Panc1 (cell line): ENCODE data around the gene EDEM3. TPM values are rescaled to one million over a fixed set of nuclear protein-coding genes. Genes with fewer than 3 reads are reported as not detected.

Experiments used
- ATAC-seq: fragments of 200-7000 bp; cut with Tn5 transposase; 2 replicates; pipeline ENCODE4 v1.9.1; 2020; ENCODE audit warnings: mild to moderate bottlenecking, moderate library complexity
- BruUV-seq: library from RNA; stranded (reverse); fragments of 400-500 nt; replicated peaks from 2 replicates; lab custom pipeline; 2021; lab: Mats Ljungman, UMichigan
- CTCF ChIA-PET: fragments of 300-600 bp; sonication (Branson Sonifier 250); formaldehyde crosslinking; loops from one replicate; lab custom pipeline; 2022; ENCODE audit warnings: antibody characterized with exemption; lab: Charles Lee
- POLR2A ChIA-PET: fragments of 300-600 bp; sonication (Branson Sonifier 250); formaldehyde crosslinking; loops from one replicate; lab custom pipeline; 2022; ENCODE audit warnings: antibody characterized with exemption; lab: Charles Lee
- DNase-seq: peaks from one replicate; pipeline ENCODE4 v3.0.0-alpha.2; 2010; ENCODE audit warnings: low read depth, low spot score
- H3K27ac ChIP-seq: 2 replicates; pipeline ENCODE4 v1.5.1; 2011; ENCODE audit warnings: mild to moderate bottlenecking, low read length, inconsistent platforms
- H3K27me3 ChIP-seq: fragments of 200-500 bp; sonication (Bioruptor generic); 2 replicates; pipeline ENCODE4 v1.6.0; 2014; ENCODE audit warnings: low read length, inconsistent platforms; ENCODE audit not compliant: control insufficient read depth, insufficient read depth
- H3K36me3 ChIP-seq: fragments of 200-500 bp; sonication (Bioruptor generic); 2 replicates; pipeline ENCODE4 v1.5.1; 2014; ENCODE audit warnings: inconsistent platforms, mild to moderate bottlenecking, low read length, moderate library complexity; ENCODE audit not compliant: control insufficient read depth, insufficient read depth
- H3K4me1 ChIP-seq: 2 replicates; pipeline ENCODE4 v1.5.1; 2011; ENCODE audit warnings: inconsistent platforms, mild to moderate bottlenecking, low read length, moderate library complexity; ENCODE audit not compliant: control insufficient read depth, insufficient read depth
- H3K4me3 ChIP-seq, 2 experiments: 2 replicates each; pipeline ENCODE4 v1.5.1; 2011 to 2012; ENCODE audit warnings: low read depth in 2 of 2, low read length in 2 of 2, mild to moderate bottlenecking in 2 of 2, inconsistent platforms in 1 of 2, moderate library complexity in 1 of 2
- H3K9me3 ChIP-seq: fragments of 200-500 bp; sonication (Bioruptor generic); 2 replicates; pipeline ENCODE4 v1.5.1; 2014; ENCODE audit warnings: low read depth, mild to moderate bottlenecking, inconsistent platforms, low read length, moderate library complexity; ENCODE audit not compliant: control insufficient read depth, insufficient read depth
- CTCF ChIP-seq: fragments of 450-650 bp; IDR thresholded peaks from 2 replicates; pipeline ENCODE4 v1.5.1; 2017; ENCODE audit warnings: mild to moderate bottlenecking
- POLR2AphosphoS5 ChIP-seq: IDR thresholded peaks from 2 replicates; pipeline ENCODE4 v1.6.1; 2012; ENCODE audit warnings: mild to moderate bottlenecking, low read depth, low read length, moderate library complexity
- REST ChIP-seq, 2 experiments: IDR thresholded peaks; 2 replicates each; pipeline ENCODE4 v1.6.1; 2011 to 2012; ENCODE audit warnings: low read depth in 2 of 2, control low read depth in 1 of 2, low read length in 1 of 2, mild to moderate bottlenecking in 1 of 2, moderate library complexity in 1 of 2; ENCODE audit not compliant: insufficient read depth in 1 of 2
- SIN3A ChIP-seq: IDR thresholded peaks from 2 replicates; pipeline ENCODE4 v1.6.1; 2012; ENCODE audit warnings: low read depth, mild to moderate bottlenecking, low read length, moderate library complexity, borderline replicate concordance; ENCODE audit not compliant: insufficient read depth
- TCF7L2 ChIP-seq: IDR thresholded peaks from 2 replicates; pipeline ENCODE4 v1.6.1; 2011; ENCODE audit warnings: mild to moderate bottlenecking, low read depth, low read length, inconsistent platforms
- in situ Hi-C: cut with HindIII; loops from 2 replicates; pipeline ENCODE4 v1.10.0; 2016; ENCODE audit warnings: low sequenced_read_pairs, low pct_unique_long_range_greater_than_20kb
- intact Hi-C: fragments of 100-400 bp; cut with micrococcal nuclease; formaldehyde crosslinking; loops from one replicate; pipeline ENCODE4 v1.10.0; 2022; ENCODE audit not compliant: unreplicated experiment
- total RNA-seq: library from RNA; stranded (reverse); gene quantifications from one replicate; pipeline ENCODE4 v1.2.1, GENCODE V29; 2021; ENCODE audit not compliant: unreplicated experiment

EDEM3 gene
- total RNA-seq, 1 experiment from 2014 or later = 17.4 TPM

GRCh38 chr1:184708084-184708676 is 46.5 kb downstream of the EDEM3 start:
- intact Hi-C loops (no loop called here), in situ Hi-C loops (no loop called here)

GRCh38 chr1:184705271-184705670 is 49.4 kb downstream of the EDEM3 start:
- TF ChIP-seq SIN3A (no peak), POLR2AphosphoS5 (no peak), REST (IDR thresholded peaks at IDR 0.05; ENCODE audit: insufficient read depth in 1 of 2, low read depth in 2 of 2, low read length in 1 of 2) (no peak), CTCF (no peak), TCF7L2 (no peak)
- H3K4me3 ChIP-seq = no peak overlapping the region
- POLR2A ChIA-PET = no interaction called here

More at GRCh38 chr1:184708084-184708676, 46.5 kb downstream of the EDEM3 start:
- ChIA-PET POLR2A (no interaction called here), CTCF (interaction anchor here (1.3 kb wide), 1 partner anchor 45 kb away, joined by 3 read pairs; no protein-coding TSS in a partner anchor)
- no peak for DNase-seq
- H3K27ac ChIP-seq = no peak overlapping the region
- peaks cover 16% of the 10 kb centered on the region for H3K36me3 ChIP-seq
- no peak for ATAC-seq
- no peaks in the 10 kb centered on the region for H3K4me1 ChIP-seq
- no TSS peak for BruUV-seq
- no peaks in the 10 kb centered on the region for H3K9me3 ChIP-seq
- no peaks in the 10 kb centered on the region for H3K27me3 ChIP-seq
- H3K4me3 ChIP-seq = no peak overlapping the region
- TF ChIP-seq TCF7L2 (no peak), POLR2AphosphoS5 (no peak), REST (IDR thresholded peaks at IDR 0.05; ENCODE audit: insufficient read depth in 1 of 2, low read depth in 2 of 2, low read length in 1 of 2) (no peak), CTCF (no peak), SIN3A (no peak)

More at GRCh38 chr1:184705271-184705670, 49.4 kb downstream of the EDEM3 start:
- intact Hi-C loops (no loop called here), in situ Hi-C loops (no loop called here)
- no peak overlapping the region for H3K27ac ChIP-seq
- no TSS peak for BruUV-seq
- no peaks in the 10 kb centered on the region for H3K4me1 ChIP-seq
- DNase-seq = no peak
- peaks cover 29% of the 10 kb centered on the region for H3K36me3 ChIP-seq
- no peaks in the 10 kb centered on the region for H3K9me3 ChIP-seq
- no peaks in the 10 kb centered on the region for H3K27me3 ChIP-seq
- ATAC-seq = no peak
- CTCF ChIA-PET = no interaction called here
